SK-N-SH treated with all-trans-retinoic acid at 6 μM for 48 hours (cell line): ENCODE data around the gene TMEM119.

Source experiments
- ARNTL ChIP-seq: fragments of 450-650 bp; formaldehyde crosslinking; IDR thresholded peaks from 2 replicates; pipeline ENCODE4 v1.5.0; 2020; ENCODE audit warnings: low read depth, mild to moderate bottlenecking, moderate library complexity, borderline replicate concordance
- BACH2 ChIP-seq: fragments of 250-450 bp; sonication (Bioruptor Pico); IDR thresholded peaks from 2 replicates; pipeline ENCODE4 v1.9.0; 2021; ENCODE audit warnings: mild to moderate bottlenecking, borderline replicate concordance
- CREB5 ChIP-seq: fragments of 250-450 bp; sonication (Bioruptor Pico); IDR thresholded peaks from 2 replicates; pipeline ENCODE4 v1.5.1; 2020; ENCODE audit warnings: low read depth, mild to moderate bottlenecking, moderate library complexity
- CSDC2 ChIP-seq: fragments of 250-450 bp; sonication (Bioruptor Pico); IDR thresholded peaks from 2 replicates; pipeline ENCODE4 v1.5.0; 2020; ENCODE audit warnings: mild to moderate bottlenecking, moderate library complexity
- CSRNP3 ChIP-seq: fragments of 250-450 bp; sonication (Bioruptor Pico); IDR thresholded peaks from 2 replicates; pipeline ENCODE4 v1.5.1; 2021; ENCODE audit warnings: mild to moderate bottlenecking, moderate library complexity
- OSR1 ChIP-seq: fragments of 250-450 bp; sonication (Bioruptor Pico); IDR thresholded peaks from 2 replicates; pipeline ENCODE4 v1.8.0; 2022; ENCODE audit warnings: moderate library complexity, mild to moderate bottlenecking, inconsistent platforms
- PATZ1 ChIP-seq: fragments of 250-450 bp; sonication (Bioruptor Pico); IDR thresholded peaks from 2 replicates; pipeline ENCODE4 v1.8.0; 2020; ENCODE audit warnings: mild to moderate bottlenecking, moderate library complexity, borderline replicate concordance
- RARB ChIP-seq: fragments of 250-450 bp; sonication (Bioruptor Pico); IDR thresholded peaks from 2 replicates; pipeline ENCODE4 v1.8.0; 2021; ENCODE audit warnings: mild to moderate bottlenecking, moderate library complexity
- TOX ChIP-seq: fragments of 250-450 bp; sonication (Bioruptor Pico); IDR thresholded peaks from 2 replicates; pipeline ENCODE4 v1.8.0; 2021; ENCODE audit warnings: mild to moderate bottlenecking, moderate library complexity, borderline replicate concordance
- ZC3H10 ChIP-seq: fragments of 250-450 bp; sonication (Bioruptor Pico); IDR thresholded peaks from 2 replicates; pipeline ENCODE4 v1.5.1; 2021; ENCODE audit warnings: mild to moderate bottlenecking, moderate library complexity
- ZFP3 ChIP-seq: fragments of 250-450 bp; sonication (Bioruptor Pico); IDR thresholded peaks from 2 replicates; pipeline ENCODE4 v1.5.0; 2020; ENCODE audit warnings: mild to moderate bottlenecking, moderate library complexity
- ZFP30 ChIP-seq: fragments of 450-650 bp; formaldehyde crosslinking; IDR thresholded peaks from 2 replicates; pipeline ENCODE4 v1.5.0; 2022; ENCODE audit warnings: mild to moderate bottlenecking, moderate library complexity
- ZNF70 ChIP-seq: fragments of 450-650 bp; formaldehyde crosslinking; IDR thresholded peaks from 2 replicates; pipeline ENCODE4 v1.5.0; 2020; ENCODE audit warnings: mild to moderate bottlenecking, moderate library complexity

- TF ChIP-seq RARB, result no peak
- no peak for TF ChIP-seq CSDC2
- no peak for TF ChIP-seq ZFP3 (CRISPR knock-in tag)
- TF ChIP-seq CREB5 (CRISPR knock-in tag), result no peak
- no peak for TF ChIP-seq ZNF70 (CRISPR knock-in tag)
- TF ChIP-seq ZC3H10 (CRISPR knock-in tag), result no peak
- no peak for TF ChIP-seq PATZ1 (CRISPR knock-in tag)
- TF ChIP-seq ZFP30, result no peak
- TF ChIP-seq CSRNP3 (CRISPR knock-in tag), result no peak
- no peak for TF ChIP-seq TOX (CRISPR knock-in tag)
- TF ChIP-seq ARNTL (CRISPR knock-in tag), result no peak
- TF ChIP-seq OSR1 (CRISPR knock-in tag), result no peak
- TF ChIP-seq BACH2 (CRISPR knock-in tag), result no peak
Observed at GRCh38 chr12:108629151-108629550, 31.3 kb upstream of the TMEM119 start.
